OCI-LY7 (cell line): ENCODE results near the gene MAGI1. TPM values are rescaled to one million over a fixed set of nuclear protein-coding genes. Genes with fewer than 3 reads are reported as not detected.

Experiments used
- BruUV-seq: library from RNA; stranded (reverse); fragments of 400-500 nt; replicated peaks from 2 replicates; lab custom pipeline; 2021; lab: Mats Ljungman, UMichigan
- CTCF ChIA-PET: fragments of 300-600 bp; sonication (Branson Sonifier 250); formaldehyde crosslinking; loops from one replicate; lab custom pipeline; 2022; ENCODE audit warnings: antibody characterized with exemption; ENCODE audit not compliant: unreplicated experiment; lab: Charles Lee
- POLR2A ChIA-PET: fragments of 300-600 bp; sonication (Branson Sonifier 250); formaldehyde crosslinking; loops from one replicate; lab custom pipeline; 2022; ENCODE audit warnings: antibody characterized with exemption; lab: Charles Lee
- DNase-seq: peaks from one replicate; pipeline ENCODE4 v3.0.0-alpha.2; 2015; ENCODE audit warnings: low spot score
- H2AFZ ChIP-seq: fragments of 200-600 bp; sonication (generic), shearing (Covaris generic); 2 replicates; pipeline ENCODE4 v1.6.1; 2014; ENCODE audit warnings: mild to moderate bottlenecking, antibody characterized with exemption, low read length, moderate library complexity
- H3K27ac ChIP-seq: fragments of 200-600 bp; sonication (generic); 2 replicates; pipeline ENCODE4 v1.5.1; 2014; ENCODE audit warnings: mixed run types, low read depth, mild to moderate bottlenecking, moderate library complexity, low read length, inconsistent platforms; ENCODE audit not compliant: poor library complexity, severe bottlenecking
- H3K36me3 ChIP-seq: fragments of 200-600 bp; sonication (generic); 2 replicates; pipeline ENCODE4 v1.6.1; 2014; ENCODE audit warnings: mild to moderate bottlenecking, antibody characterized with exemption, low read length, moderate library complexity, mixed read lengths; ENCODE audit not compliant: insufficient read depth
- H3K4me1 ChIP-seq: fragments of 200-600 bp; sonication (generic); 2 replicates; pipeline ENCODE4 v1.5.1; 2014; ENCODE audit warnings: mild to moderate bottlenecking, low read length; ENCODE audit not compliant: insufficient read depth, poor library complexity, severe bottlenecking
- H3K4me2 ChIP-seq: fragments of 200-600 bp; sonication (generic); 2 replicates; pipeline ENCODE4 v1.6.1; 2014; ENCODE audit warnings: mild to moderate bottlenecking, low read length
- H3K4me3 ChIP-seq: fragments of 200-600 bp; sonication (generic); 2 replicates; pipeline ENCODE4 v1.5.1; 2014; ENCODE audit warnings: mild to moderate bottlenecking, low read depth, low read length; ENCODE audit not compliant: poor library complexity, severe bottlenecking
- H3K79me2 ChIP-seq: fragments of 200-600 bp; sonication (generic); 2 replicates; pipeline ENCODE4 v1.6.1; 2016; ENCODE audit warnings: low read depth, mild to moderate bottlenecking, low read length, moderate library complexity, mixed read lengths; ENCODE audit not compliant: insufficient read depth
- H3K9me2 ChIP-seq: fragments of 200-600 bp; sonication (generic); 2 replicates; pipeline ENCODE4 v1.6.1; 2016; ENCODE audit warnings: mild to moderate bottlenecking, low read length, mixed read lengths; ENCODE audit not compliant: insufficient read depth
- H3K9me3 ChIP-seq: fragments of 200-600 bp; sonication (generic); 2 replicates; pipeline ENCODE4 v1.6.1; 2014; ENCODE audit warnings: mild to moderate bottlenecking, mixed run types, low read length, mixed read lengths
- H4K20me1 ChIP-seq: fragments of 200-600 bp; sonication (generic); 2 replicates; pipeline ENCODE4 v1.6.1; 2014; ENCODE audit warnings: mild to moderate bottlenecking, antibody characterized with exemption, low read length, moderate library complexity, mixed read lengths; ENCODE audit not compliant: insufficient read depth
- CTCF ChIP-seq: fragments of 200-600 bp; sonication (generic); conservative IDR thresholded peaks from 2 replicates; pipeline ENCODE4 v1.5.1; 2014; ENCODE audit warnings: mild to moderate bottlenecking, antibody characterized with exemption, low read length, moderate library complexity, mixed read lengths
- EZH2phosphoT487 ChIP-seq: fragments of 200-600 bp; sonication (generic); IDR thresholded peaks from 2 replicates; pipeline ENCODE4 v1.6.1; 2018; ENCODE audit warnings: low read depth, borderline replicate concordance, mild to moderate bottlenecking, mixed run types, antibody characterized with exemption, low read length, moderate library complexity, mixed read lengths
- intact Hi-C: fragments of 100-400 bp; cut with micrococcal nuclease; formaldehyde crosslinking; loops from one replicate; pipeline ENCODE4 v1.10.0; 2022; ENCODE audit not compliant: unreplicated experiment
- total RNA-seq, 2 experiments: library from RNA; depleted of rRNA in 1 of 2; stranded (reverse); fragments of >200 nt in 1 of 2; shearing (Covaris generic) in 1 of 2; gene quantifications; 2 replicates each; pipeline ENCODE4 v1.2.3, GENCODE V29; 2014 to 2022

Gene MAGI1
- total RNA-seq, 2 experiments from 2014 or later: 0.63 to 2.5 TPM

GRCh38 chr3:65508750-65509422, 529.8 kb downstream of the MAGI1 start:
- no peak for TF ChIP-seq CTCF
- TF ChIP-seq EZH2phosphoT487: no peak
- Histone ChIP-seq H3K4me3 (no peak overlapping the region), H3K79me2 (no peaks in the 10 kb centered on the region), H3K9me3 (no peaks in the 10 kb centered on the region), H3K4me2 (no peak overlapping the region), H3K9me2 (no peaks in the 10 kb centered on the region; the same call in 1 of the 2 replicates), H4K20me1 (no peaks in the 10 kb centered on the region), H2AFZ (no peak overlapping the region), H3K36me3 (no peaks in the 10 kb centered on the region), H3K27ac (no peak overlapping the region), H3K4me1 (no peaks in the 10 kb centered on the region)
- no TSS peak for BruUV-seq
- intact Hi-C loops: no loop called here
- POLR2A ChIA-PET: interaction anchor here (0.6 kb wide), 1 partner anchor 482 kb away, joined by 5 read pairs; no protein-coding TSS in a partner anchor
- DNase-seq: no peak
- CTCF ChIA-PET: interaction anchor here (0.6 kb wide), 1 partner anchor 307 kb away, joined by 3 read pairs; no protein-coding TSS in a partner anchor

GRCh38 chr3:65507437-65507836, 531.3 kb downstream of the MAGI1 start:
- POLR2A ChIA-PET: no interaction called here
- DNase-seq: no peak
- Histone ChIP-seq H3K27ac (no peak overlapping the region), H3K4me3 (no peak overlapping the region), H3K4me1 (no peaks in the 10 kb centered on the region), H3K4me2 (no peak overlapping the region), H2AFZ (no peak overlapping the region), H3K9me3 (no peaks in the 10 kb centered on the region), H3K79me2 (no peaks in the 10 kb centered on the region), H3K9me2 (no peaks in the 10 kb centered on the region; the same call in 1 of the 2 replicates), H4K20me1 (no peaks in the 10 kb centered on the region), H3K36me3 (no peaks in the 10 kb centered on the region)
- intact Hi-C loops: no loop called here
- TF ChIP-seq CTCF (no peak), EZH2phosphoT487 (no peak)
- CTCF ChIA-PET: no interaction called here
- no TSS peak for BruUV-seq

- TF ChIP-seq CTCF (no peak), EZH2phosphoT487 (no peak)
- no peaks in the 10 kb centered on the region for H3K79me2 ChIP-seq
- POLR2A ChIA-PET: no interaction called here
Observed at GRCh38 chr3:65503776-65504175, 534.9 kb downstream of the MAGI1 start.

More at GRCh38 chr3:65503776-65504175, 534.9 kb downstream of the MAGI1 start:
- no TSS peak for BruUV-seq
- Histone ChIP-seq H3K4me3 (no peak overlapping the region), H2AFZ (no peak overlapping the region), H3K9me3 (no peaks in the 10 kb centered on the region), H3K4me2 (no peak overlapping the region), H3K36me3 (no peaks in the 10 kb centered on the region), H3K27ac (no peak overlapping the region), H3K4me1 (no peaks in the 10 kb centered on the region), H4K20me1 (no peaks in the 10 kb centered on the region), H3K9me2 (no peaks in the 10 kb centered on the region; the same call in 1 of the 2 replicates)
- CTCF ChIA-PET: no interaction called here
- no peak for DNase-seq
- intact Hi-C loops: no loop called here
